HG03342 (cell line): Measurements from ENCODE around the gene PIGR.

ENCODE experiments used
- ATAC-seq: cut with Tn5 transposase; IDR thresholded peaks from one replicate; pipeline ENCODE4 v1.9.1; 2021; ENCODE audit warnings: mild to moderate bottlenecking, moderate library complexity; ENCODE audit not compliant: unreplicated experiment

Gene PIGR

GRCh38 chr1:206893380-206893779 lies 52.9 kb downstream of the PIGR start:
- ATAC-seq = no peak

GRCh38 chr1:206892351-206892984 lies 53.8 kb downstream of the PIGR start:
- ATAC-seq = no peak

- ATAC-seq = no peak
Measured at GRCh38 chr1:206891412-206891811, 54.9 kb downstream of the PIGR start.

GRCh38 chr1:206890125-206891060 lies 55.9 kb downstream of the PIGR start:
- no peak for ATAC-seq

GRCh38 chr1:206887701-206888100 lies 58.6 kb downstream of the PIGR start:
- no peak for ATAC-seq

GRCh38 chr1:206886831-206887230 lies 59.4 kb downstream of the PIGR start:
- no peak for ATAC-seq

- no peak for ATAC-seq
Measured at GRCh38 chr1:206885341-206886060, 60.8 kb downstream of the PIGR start.

GRCh38 chr1:206883876-206884275 lies 62.4 kb downstream of the PIGR start:
- ATAC-seq = no peak

GRCh38 chr1:206883160-206883559 lies 63.1 kb downstream of the PIGR start:
- ATAC-seq = no peak

- no peak for ATAC-seq
Measured at GRCh38 chr1:206882555-206882954, 63.7 kb downstream of the PIGR start.

- ATAC-seq = no peak
Measured at GRCh38 chr1:206880314-206880713, 66.0 kb downstream of the PIGR start.
